GM12878 (cell line): ENCODE data around the gene HAUS1. TPM values are rescaled to one million over a fixed set of nuclear protein-coding genes. Genes with fewer than 3 reads are reported as not detected.
A peak's percentile ranks its signal among the peaks of the same experiment; 100 is the strongest.

ENCODE experiments used
- BMI1 ChIP-seq: fragments of 450-650 bp; IDR thresholded peaks from 2 replicates; pipeline ENCODE4 v1.6.1; 2016; ENCODE audit warnings: mild to moderate bottlenecking, moderate library complexity, borderline replicate concordance
- CBFB ChIP-seq: IDR thresholded peaks from 2 replicates; pipeline ENCODE4 v1.6.1; 2016; ENCODE audit warnings: antibody characterized with exemption, low read depth
- CHD1 ChIP-seq: IDR thresholded peaks from 2 replicates; pipeline ENCODE4 v1.6.1; 2012; ENCODE audit warnings: low read depth, low read length, improper control_type of control experiment
- EED ChIP-seq: sonication (generic); IDR thresholded peaks from 2 replicates; pipeline ENCODE4 v1.6.1; 2016; ENCODE audit warnings: antibody characterized with exemption, low read depth
- ESRRA ChIP-seq: IDR thresholded peaks from 2 replicates; pipeline ENCODE4 v1.6.1; 2012; ENCODE audit warnings: mild to moderate bottlenecking, low read length, improper control_type of control experiment
- FOXM1 ChIP-seq: IDR thresholded peaks from 2 replicates; pipeline ENCODE4 v1.6.1; 2012; ENCODE audit warnings: low read depth, mild to moderate bottlenecking, inconsistent platforms, low read length, moderate library complexity
- IRF4 ChIP-seq: IDR thresholded peaks from 2 replicates; pipeline ENCODE4 v1.6.1; 2011; ENCODE audit warnings: low read depth, low read length
- JUNB ChIP-seq: IDR thresholded peaks from 2 replicates; pipeline ENCODE4 v1.6.1; 2016; ENCODE audit warnings: antibody characterized with exemption, mild to moderate bottlenecking
- NRF1 ChIP-seq: conservative IDR thresholded peaks from 2 replicates; pipeline ENCODE4 v1.6.1; 2011; ENCODE audit warnings: mild to moderate bottlenecking, low read depth, low read length, improper control_type of control experiment
- PAX8 ChIP-seq: fragments of 450-650 bp; IDR thresholded peaks from 2 replicates; pipeline ENCODE4 v1.6.1; 2017; ENCODE audit warnings: mild to moderate bottlenecking, moderate library complexity
- POLR2AphosphoS2 ChIP-seq: IDR thresholded peaks from 2 replicates; pipeline ENCODE4 v1.6.1; 2011; ENCODE audit warnings: low read depth, mild to moderate bottlenecking, low read length, improper control_type of control experiment, moderate library complexity
- RB1 ChIP-seq: fragments of 450-650 bp; formaldehyde crosslinking; IDR thresholded peaks from 2 replicates; pipeline ENCODE4 v1.6.1; 2017; ENCODE audit warnings: mild to moderate bottlenecking, borderline replicate concordance
- SMAD5 ChIP-seq: IDR thresholded peaks from 2 replicates; pipeline ENCODE4 v1.6.1; 2016; ENCODE audit warnings: antibody characterized with exemption, low read depth
- SRF ChIP-seq, 2 experiments: IDR thresholded peaks; 2 replicates each; pipeline ENCODE4 v1.6.1; 2011; ENCODE audit warnings: low read depth in 2 of 2, low read length in 2 of 2, mild to moderate bottlenecking in 1 of 2, moderate library complexity in 1 of 2
- WRNIP1 ChIP-seq: IDR thresholded peaks from 2 replicates; pipeline ENCODE4 v1.6.1; 2011; ENCODE audit warnings: low read depth, low read length, improper control_type of control experiment, borderline replicate concordance
- ZNF207 ChIP-seq: fragments of 450-650 bp; IDR thresholded peaks from 2 replicates; pipeline ENCODE4 v1.6.1; 2014; ENCODE audit warnings: antibody characterized with exemption, mild to moderate bottlenecking, borderline replicate concordance
- ZNF217 ChIP-seq: fragments of 450-650 bp; IDR thresholded peaks from 2 replicates; pipeline ENCODE4 v1.6.1; 2017; ENCODE audit warnings: antibody characterized with exemption, mild to moderate bottlenecking
- ZNF274 ChIP-seq: IDR thresholded peaks from one replicate; pipeline ENCODE4 v1.8.0; 2011; ENCODE audit not compliant: insufficient read length, insufficient read depth
- polyA plus RNA-seq, 11 experiments: library from polyadenylated mRNA; depleted of rRNA in 4 of 11; unstranded in 6 of 11; stranded (reverse) in 5 of 11; fragments of >200 nt; fragmentation: Nextera tagmentation in 4 of 11; fragmentation: Illumina TruSeq in 1 of 11; extraction: Ambion mirVana in 4 of 11; extraction: Trizol in 1 of 11; gene quantifications; 1 replicate in 1 of 11; 2 replicates in 10 of 11; pipeline versions ENCODE4 v1.2.1 to v1.2.3, GENCODE V29; 2011 to 2016; ENCODE audit warnings: inconsistent platforms in 2 of 11, missing spikeins in 2 of 11, low read depth in 1 of 11
- total RNA-seq, 4 experiments: library from RNA; depleted of rRNA in 3 of 4; stranded (reverse); fragments of >200 nt in 3 of 4; fragmentation: Illumina TruSeq in 1 of 4; extraction: Trizol in 1 of 4; gene quantifications; 2 replicates each; pipeline versions ENCODE4 v1.2.1 to v1.2.3, GENCODE V29; 2013 to 2021
- TF ChIP-seq, protein P1 (sequence below), 3 experiments: IDR thresholded peaks in 2 of 3; conservative IDR thresholded peaks in 1 of 3; 2 replicates each; pipeline ENCODE4 v1.5.1; 2011; ENCODE audit warnings: low read depth in 3 of 3, low read length in 3 of 3, mild to moderate bottlenecking in 3 of 3, control low read depth in 2 of 3, moderate library complexity in 2 of 3, inconsistent platforms in 1 of 3, mixed read lengths in 1 of 3; ENCODE audit not compliant: control insufficient read depth in 2 of 3, insufficient read depth in 1 of 3; ENCODE audit errors: extremely low read depth in 1 of 3
- TF ChIP-seq, protein P2 (sequence below): IDR thresholded peaks from 2 replicates; pipeline ENCODE4 v1.6.1; 2011; ENCODE audit warnings: mild to moderate bottlenecking, low read depth, low read length, moderate library complexity; ENCODE audit not compliant: insufficient replicate concordance
- TF ChIP-seq, protein P3 (sequence below): IDR thresholded peaks from 2 replicates; pipeline ENCODE4 v1.6.1; 2012; ENCODE audit warnings: low read depth, low read length, improper control_type of control experiment
- TF ChIP-seq, protein P4 (sequence below): IDR thresholded peaks from 2 replicates; pipeline ENCODE4 v1.6.1; 2011; ENCODE audit warnings: borderline replicate concordance, low read depth, mild to moderate bottlenecking, moderate library complexity, mixed read lengths, low read length; ENCODE audit not compliant: insufficient read depth; ENCODE audit errors: extremely low read length
- TF ChIP-seq, protein P5 (sequence below): fragments of 450-650 bp; IDR thresholded peaks from 2 replicates; pipeline ENCODE4 v1.6.1; 2014; ENCODE audit warnings: mild to moderate bottlenecking

HAUS1 gene
- total and polyA plus RNA-seq, 10 of the 15 experiments (the other 5 are each of a cell fraction or from before 2014, with no cell fraction given), result 41.2 to 182 (median 91.9) TPM

DNA sequence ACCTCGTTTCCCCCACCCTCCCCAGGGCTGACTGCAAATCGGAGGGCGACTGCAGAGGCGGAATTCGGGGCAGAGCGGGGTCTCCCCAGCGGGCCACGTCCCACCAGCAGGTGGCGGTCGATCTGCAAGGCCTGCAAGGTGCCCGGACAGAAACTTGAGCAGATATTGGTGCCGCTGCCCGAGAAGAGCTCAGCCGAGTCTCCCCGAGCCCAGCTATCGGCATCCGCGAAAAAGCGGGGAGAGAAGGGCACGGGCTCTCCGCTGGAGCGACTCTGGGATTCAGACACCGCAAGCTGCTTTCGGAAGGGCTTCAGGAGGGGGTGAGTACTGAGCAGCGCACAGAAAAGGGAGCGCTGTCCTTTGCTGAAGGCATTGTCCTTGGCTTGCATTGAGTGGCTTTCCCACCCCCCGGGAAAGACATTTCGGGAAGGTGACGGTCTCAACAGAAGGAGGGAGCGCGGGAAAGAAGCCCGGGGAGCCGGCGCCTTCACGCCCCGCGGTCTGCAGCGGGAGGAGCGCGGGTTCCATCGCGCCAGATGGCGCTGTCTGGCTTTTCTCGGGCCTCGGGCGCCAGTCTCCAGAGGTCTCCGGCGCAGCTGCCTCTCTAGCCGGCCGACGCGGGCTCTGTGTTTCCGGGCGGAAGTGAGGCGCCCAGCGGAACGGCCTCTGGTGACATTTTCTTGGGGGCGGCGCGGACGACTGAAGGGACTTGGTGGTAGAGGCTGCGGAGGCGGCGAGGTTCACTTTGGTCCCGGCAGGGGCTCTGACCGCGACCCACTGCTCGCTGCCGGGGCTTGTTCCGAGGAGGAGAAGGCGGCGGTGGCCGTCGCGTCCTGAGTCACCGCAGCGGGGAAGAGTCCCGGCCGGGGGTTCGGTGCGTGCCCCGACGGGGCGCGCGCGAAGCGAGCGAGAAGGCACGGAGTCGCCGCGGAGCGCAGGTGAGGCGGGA lies 69.5 kb downstream of the HAUS1 start (continued):
- TF ChIP-seq CHD1 (no peak), ESRRA (no peak; the same call in 1 of the 2 replicates), ZNF217 (no peak), RB1 (peak; percentile 94), JUNB (no peak), NRF1 (no peak), PAX8 (no peak), ZNF274 (no peak), ZNF207 (no peak; the same call in none of the 2 replicates), CBFB (peak; percentile 69; the same call in 1 of the 2 replicates), EED (peak; percentile 77), SMAD5 (peak; percentile 77), POLR2AphosphoS2 (peak; percentile 60), BMI1 (no peak), WRNIP1 (no peak), IRF4 (no peak), FOXM1 (peak; percentile 49; the same call in 1 of the 2 replicates), SRF (IDR thresholded peaks at IDR 0.05; ENCODE audit: low read depth in 2 of 2, low read length in 2 of 2) (peak in 1 of 2 experiments; percentile 62; a peak in 1 of 4 replicates)
- TF ChIP-seq, protein P1, sequence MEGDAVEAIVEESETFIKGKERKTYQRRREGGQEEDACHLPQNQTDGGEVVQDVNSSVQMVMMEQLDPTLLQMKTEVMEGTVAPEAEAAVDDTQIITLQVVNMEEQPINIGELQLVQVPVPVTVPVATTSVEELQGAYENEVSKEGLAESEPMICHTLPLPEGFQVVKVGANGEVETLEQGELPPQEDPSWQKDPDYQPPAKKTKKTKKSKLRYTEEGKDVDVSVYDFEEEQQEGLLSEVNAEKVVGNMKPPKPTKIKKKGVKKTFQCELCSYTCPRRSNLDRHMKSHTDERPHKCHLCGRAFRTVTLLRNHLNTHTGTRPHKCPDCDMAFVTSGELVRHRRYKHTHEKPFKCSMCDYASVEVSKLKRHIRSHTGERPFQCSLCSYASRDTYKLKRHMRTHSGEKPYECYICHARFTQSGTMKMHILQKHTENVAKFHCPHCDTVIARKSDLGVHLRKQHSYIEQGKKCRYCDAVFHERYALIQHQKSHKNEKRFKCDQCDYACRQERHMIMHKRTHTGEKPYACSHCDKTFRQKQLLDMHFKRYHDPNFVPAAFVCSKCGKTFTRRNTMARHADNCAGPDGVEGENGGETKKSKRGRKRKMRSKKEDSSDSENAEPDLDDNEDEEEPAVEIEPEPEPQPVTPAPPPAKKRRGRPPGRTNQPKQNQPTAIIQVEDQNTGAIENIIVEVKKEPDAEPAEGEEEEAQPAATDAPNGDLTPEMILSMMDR (IDR thresholded peaks at IDR 0.05 in 2 of 3, conservative IDR thresholded peaks at IDR 0.05 in 1 of 3; ENCODE audit: control insufficient read depth in 2 of 3, extremely low read depth in 1 of 3, insufficient read depth in 1 of 3, low read depth in 3 of 3, low read length in 3 of 3), result peak; percentile 79 to 98 (median 95)
- TF ChIP-seq, protein P2, sequence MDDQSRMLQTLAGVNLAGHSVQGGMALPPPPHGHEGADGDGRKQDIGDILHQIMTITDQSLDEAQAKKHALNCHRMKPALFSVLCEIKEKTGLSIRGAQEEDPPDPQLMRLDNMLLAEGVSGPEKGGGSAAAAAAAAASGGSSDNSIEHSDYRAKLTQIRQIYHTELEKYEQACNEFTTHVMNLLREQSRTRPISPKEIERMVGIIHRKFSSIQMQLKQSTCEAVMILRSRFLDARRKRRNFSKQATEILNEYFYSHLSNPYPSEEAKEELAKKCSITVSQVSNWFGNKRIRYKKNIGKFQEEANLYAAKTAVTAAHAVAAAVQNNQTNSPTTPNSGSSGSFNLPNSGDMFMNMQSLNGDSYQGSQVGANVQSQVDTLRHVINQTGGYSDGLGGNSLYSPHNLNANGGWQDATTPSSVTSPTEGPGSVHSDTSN, result peak; percentile 12
- TF ChIP-seq, protein P3, sequence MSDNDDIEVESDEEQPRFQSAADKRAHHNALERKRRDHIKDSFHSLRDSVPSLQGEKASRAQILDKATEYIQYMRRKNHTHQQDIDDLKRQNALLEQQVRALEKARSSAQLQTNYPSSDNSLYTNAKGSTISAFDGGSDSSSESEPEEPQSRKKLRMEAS, result no peak; the same call in 1 of the 2 replicates
- TF ChIP-seq, protein P4, sequence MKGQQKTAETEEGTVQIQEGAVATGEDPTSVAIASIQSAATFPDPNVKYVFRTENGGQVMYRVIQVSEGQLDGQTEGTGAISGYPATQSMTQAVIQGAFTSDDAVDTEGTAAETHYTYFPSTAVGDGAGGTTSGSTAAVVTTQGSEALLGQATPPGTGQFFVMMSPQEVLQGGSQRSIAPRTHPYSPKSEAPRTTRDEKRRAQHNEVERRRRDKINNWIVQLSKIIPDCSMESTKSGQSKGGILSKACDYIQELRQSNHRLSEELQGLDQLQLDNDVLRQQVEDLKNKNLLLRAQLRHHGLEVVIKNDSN, result no peak
- TF ChIP-seq, protein P5, sequence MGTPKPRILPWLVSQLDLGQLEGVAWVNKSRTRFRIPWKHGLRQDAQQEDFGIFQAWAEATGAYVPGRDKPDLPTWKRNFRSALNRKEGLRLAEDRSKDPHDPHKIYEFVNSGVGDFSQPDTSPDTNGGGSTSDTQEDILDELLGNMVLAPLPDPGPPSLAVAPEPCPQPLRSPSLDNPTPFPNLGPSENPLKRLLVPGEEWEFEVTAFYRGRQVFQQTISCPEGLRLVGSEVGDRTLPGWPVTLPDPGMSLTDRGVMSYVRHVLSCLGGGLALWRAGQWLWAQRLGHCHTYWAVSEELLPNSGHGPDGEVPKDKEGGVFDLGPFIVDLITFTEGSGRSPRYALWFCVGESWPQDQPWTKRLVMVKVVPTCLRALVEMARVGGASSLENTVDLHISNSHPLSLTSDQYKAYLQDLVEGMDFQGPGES, result no peak
